Measurements from ENCODE around the gene NQO2.
"Not testable (repeated sequence)": the region's sequence is repeated elsewhere in the genome, so short reads cannot be mapped to it uniquely, and the experiment has no call there.

DNA sequence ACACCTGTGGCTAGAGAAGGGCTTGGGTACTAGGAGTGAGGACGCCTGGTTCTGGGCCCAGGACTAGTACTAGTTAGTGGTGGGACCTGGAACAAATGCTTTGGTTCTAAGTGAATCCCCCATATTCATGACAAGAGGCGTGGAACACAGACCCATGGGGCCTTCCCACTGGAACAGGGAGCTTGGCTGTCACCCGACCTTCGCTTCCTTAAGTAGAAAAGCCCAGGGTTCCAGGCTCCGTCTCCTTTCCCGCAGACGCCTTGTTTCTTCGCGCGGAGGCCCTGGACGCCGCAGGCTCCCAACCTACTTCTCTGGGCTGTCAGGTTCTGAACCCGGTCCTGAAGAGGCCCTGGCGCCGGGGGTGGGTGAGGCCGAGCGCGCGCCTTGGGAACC, 63.6 kb downstream of the NQO2 start:
- TF ChIP-seq, protein P1, sequence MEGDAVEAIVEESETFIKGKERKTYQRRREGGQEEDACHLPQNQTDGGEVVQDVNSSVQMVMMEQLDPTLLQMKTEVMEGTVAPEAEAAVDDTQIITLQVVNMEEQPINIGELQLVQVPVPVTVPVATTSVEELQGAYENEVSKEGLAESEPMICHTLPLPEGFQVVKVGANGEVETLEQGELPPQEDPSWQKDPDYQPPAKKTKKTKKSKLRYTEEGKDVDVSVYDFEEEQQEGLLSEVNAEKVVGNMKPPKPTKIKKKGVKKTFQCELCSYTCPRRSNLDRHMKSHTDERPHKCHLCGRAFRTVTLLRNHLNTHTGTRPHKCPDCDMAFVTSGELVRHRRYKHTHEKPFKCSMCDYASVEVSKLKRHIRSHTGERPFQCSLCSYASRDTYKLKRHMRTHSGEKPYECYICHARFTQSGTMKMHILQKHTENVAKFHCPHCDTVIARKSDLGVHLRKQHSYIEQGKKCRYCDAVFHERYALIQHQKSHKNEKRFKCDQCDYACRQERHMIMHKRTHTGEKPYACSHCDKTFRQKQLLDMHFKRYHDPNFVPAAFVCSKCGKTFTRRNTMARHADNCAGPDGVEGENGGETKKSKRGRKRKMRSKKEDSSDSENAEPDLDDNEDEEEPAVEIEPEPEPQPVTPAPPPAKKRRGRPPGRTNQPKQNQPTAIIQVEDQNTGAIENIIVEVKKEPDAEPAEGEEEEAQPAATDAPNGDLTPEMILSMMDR (IDR thresholded peaks at IDR 0.05), result not testable (repeated sequence)
- TF ChIP-seq POLR2A (IDR thresholded peaks at IDR 0.05), result not testable (repeated sequence)

All from lower leg skin (tissue), 3 donors.